Cardiac septum (tissue), 1 donor: ENCODE measurements around the gene RERG. TPM values are rescaled to one million over a fixed set of nuclear protein-coding genes. Genes with fewer than 3 reads are reported as not detected.
A peak's percentile ranks its signal among the peaks of the same experiment; 100 is the strongest.
"Not testable (repeated sequence)": the region's sequence is repeated elsewhere in the genome, so short reads cannot be mapped to it uniquely, and the experiment has no call there.

ENCODE experiments used
- DNase-seq: peaks from one replicate; pipeline ENCODE4 v3.0.0-alpha.2; 2020; ENCODE audit warnings: low spot score
- intact Hi-C: fragments of 100-400 bp; cut with DNase I; formaldehyde crosslinking; loops from one replicate; pipeline ENCODE4 v1.14.0; 2022
- long read RNA-seq: library from polyadenylated mRNA; unstranded; transcript quantifications from one replicate; pipeline ENCODE4 v2.0.0, GENCODE V29; 2021
- total RNA-seq: library from RNA; stranded (reverse); fragmentation: NEBNext Ultra II Directional; extraction: Animal tissue kit (Norgen Biotek cat#: 25700); gene quantifications from one replicate; pipeline ENCODE4 v1.2.1, GENCODE V29; 2021
- donor health status: DM: no; HTN: no; CAD: no.

RERG gene, protein sequence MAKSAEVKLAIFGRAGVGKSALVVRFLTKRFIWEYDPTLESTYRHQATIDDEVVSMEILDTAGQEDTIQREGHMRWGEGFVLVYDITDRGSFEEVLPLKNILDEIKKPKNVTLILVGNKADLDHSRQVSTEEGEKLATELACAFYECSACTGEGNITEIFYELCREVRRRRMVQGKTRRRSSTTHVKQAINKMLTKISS
- total RNA-seq = 3.1 TPM
- long read RNA-seq, partial matches to known transcripts = 0 of 5 reads
- long read RNA-seq, other reads (novel, unspliced or antisense) = 1 of 5 reads

GRCh38 chr12:15220915-15221885, at the start of gene RERG:
RERG (minus strand) TSS chr12:15221417; CDS start chr12:15217489, 3,928 bp downstream.
- peak; percentile 87 for DNase-seq
- intact Hi-C loops = loop anchor here (2.0 kb wide), 2 partner anchors 68 to 218 kb away; no protein-coding TSS in a partner anchor

DNA sequence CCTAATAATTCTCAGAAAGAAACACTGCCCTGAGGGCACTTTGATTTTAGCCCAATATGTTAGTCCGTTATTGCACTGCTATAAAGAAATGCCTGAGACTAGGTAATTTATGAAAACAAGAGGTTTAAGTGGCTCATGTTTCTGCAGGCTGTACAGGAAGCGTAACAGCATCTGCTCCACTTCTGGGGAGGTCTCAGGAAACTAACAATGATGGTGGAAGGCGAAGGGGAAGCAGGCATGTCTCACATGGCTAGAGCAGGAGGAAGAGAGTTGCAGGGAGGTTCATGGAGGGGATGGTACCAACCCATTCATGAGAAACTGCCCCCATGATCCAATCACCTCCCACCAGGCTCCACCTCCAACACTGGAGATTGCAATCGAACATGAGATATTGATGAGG, 49.4 kb upstream of the RERG start:
- intact Hi-C loops = loop anchor here (10.0 kb wide), 2 partner anchors 426 to 584 kb away; partner anchors contain the start of gene ART4
- DNase-seq = no peak

DNA sequence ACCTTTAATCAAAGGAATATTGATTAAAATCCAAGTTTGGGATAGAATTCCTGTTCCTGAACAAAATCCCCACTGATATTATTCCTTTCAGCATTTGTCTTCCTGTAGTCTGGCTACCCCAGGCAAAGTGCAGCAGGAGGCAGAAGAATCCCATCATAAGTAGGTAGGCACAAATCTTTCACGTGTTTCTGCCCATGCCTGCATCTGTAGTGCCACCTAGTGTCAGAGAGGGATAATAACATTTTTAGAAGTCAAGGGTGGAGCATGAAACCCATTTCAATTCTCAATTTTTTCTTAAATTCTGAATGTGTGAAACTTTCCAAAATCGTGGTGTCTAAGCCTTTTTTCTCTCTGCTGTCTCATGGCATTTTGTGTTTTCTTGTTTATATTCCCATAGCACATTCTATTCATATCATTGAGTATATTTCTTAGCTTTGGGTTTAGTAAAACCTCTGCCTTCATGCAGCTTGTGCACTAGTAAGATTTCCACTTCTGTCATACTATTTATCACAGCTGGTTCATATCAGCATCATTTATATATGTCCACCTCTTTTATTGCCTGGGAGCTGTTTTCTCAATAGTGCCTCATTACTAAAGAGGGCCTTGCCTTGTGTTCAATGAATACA, 47.8 kb upstream of the RERG start:
- no peak for DNase-seq
- intact Hi-C loops = loop anchor here (5.0 kb wide), 1 partner anchor 547 kb away; no protein-coding TSS in a partner anchor

GRCh38 chr12:15268309-15268708, 47.1 kb upstream of the RERG start:
- intact Hi-C loops = loop anchor here (5.0 kb wide), 1 partner anchor 546 kb away; no protein-coding TSS in a partner anchor
- no peak for DNase-seq

DNA sequence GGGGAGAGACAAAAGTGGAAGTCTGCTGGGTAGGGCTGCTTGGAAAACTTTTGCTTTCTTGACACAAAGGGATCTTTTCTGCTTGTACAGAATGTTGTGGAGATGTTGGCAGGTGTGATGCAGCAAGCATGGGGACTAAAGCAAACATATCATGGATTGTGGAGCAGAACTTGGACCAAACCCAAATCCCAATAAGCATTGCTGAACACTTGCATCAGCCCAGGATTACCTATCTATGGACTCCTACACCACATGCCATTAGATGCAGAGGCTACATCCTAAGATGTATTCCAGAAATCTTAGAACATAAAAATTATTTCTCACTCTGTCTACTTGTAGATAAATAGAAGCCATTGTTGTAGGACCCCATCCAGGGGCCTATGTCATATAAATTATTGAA, 44.7 kb upstream of the RERG start:
- DNase-seq = no peak
- intact Hi-C loops = loop anchor here (5.0 kb wide), 1 partner anchor 544 kb away; no protein-coding TSS in a partner anchor

- DNase-seq = no peak
- intact Hi-C loops = no loop called here
Observed at GRCh38 chr12:15256761-15257160, 35.5 kb upstream of the RERG start.

- intact Hi-C loops = no loop called here
- DNase-seq = no peak
Observed at GRCh38 chr12:15253990-15254389, 32.8 kb upstream of the RERG start.

DNA sequence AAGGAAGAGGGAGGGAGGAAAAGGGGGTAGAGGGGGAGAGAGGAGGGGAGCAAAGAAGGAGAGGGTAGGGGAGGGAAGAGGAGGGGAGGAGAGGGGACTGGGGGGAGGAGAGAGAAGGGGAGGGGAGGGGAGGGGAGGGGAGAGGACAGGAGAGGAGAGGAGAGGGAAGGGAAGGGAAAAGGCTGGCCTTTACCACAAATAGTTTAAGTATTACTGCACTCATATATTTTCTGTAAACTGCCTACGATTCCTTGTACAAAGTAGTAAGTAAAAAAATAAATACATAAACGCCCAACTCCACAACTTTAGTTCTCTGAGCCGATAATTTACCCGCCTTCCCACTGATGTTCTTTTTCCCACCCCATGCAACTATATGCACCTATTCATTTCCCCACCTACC, 23.7 kb upstream of the RERG start:
- DNase-seq = no peak
- intact Hi-C loops = no loop called here

GRCh38 chr12:15244341-15244740, 23.1 kb upstream of the RERG start:
- intact Hi-C loops = no loop called here

DNA sequence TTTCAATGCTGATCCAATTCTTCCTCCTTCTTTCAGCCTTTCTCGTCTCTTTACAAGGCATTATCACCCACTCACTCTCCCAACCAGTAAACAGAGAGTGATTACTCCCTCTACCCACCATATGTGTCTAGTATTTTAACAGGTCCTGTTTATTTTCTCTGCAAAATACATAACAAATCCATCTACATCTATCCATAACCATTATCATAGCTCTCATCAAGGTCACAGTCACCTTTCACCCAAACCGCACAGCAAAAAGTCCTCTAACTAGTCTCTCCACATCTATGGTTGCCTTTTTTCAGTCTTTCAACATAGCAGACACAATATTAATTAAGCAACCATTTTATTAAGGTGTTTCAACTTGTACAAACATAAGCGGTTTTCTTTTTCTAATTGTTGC, 21.9 kb upstream of the RERG start:
- intact Hi-C loops = no loop called here

More at GRCh38 chr12:15244341-15244740, 23.1 kb upstream of the RERG start:
- no peak for DNase-seq

GRCh38 chr12:15240898-15241297, 19.7 kb upstream of the RERG start:
- intact Hi-C loops = no loop called here
- DNase-seq = no peak

More for the DNA sequence above, 21.9 kb upstream of the RERG start:
- DNase-seq = no peak

- no peak for DNase-seq
- intact Hi-C loops = no loop called here
Observed at GRCh38 chr12:15234508-15234907, 13.3 kb upstream of the RERG start.

DNA sequence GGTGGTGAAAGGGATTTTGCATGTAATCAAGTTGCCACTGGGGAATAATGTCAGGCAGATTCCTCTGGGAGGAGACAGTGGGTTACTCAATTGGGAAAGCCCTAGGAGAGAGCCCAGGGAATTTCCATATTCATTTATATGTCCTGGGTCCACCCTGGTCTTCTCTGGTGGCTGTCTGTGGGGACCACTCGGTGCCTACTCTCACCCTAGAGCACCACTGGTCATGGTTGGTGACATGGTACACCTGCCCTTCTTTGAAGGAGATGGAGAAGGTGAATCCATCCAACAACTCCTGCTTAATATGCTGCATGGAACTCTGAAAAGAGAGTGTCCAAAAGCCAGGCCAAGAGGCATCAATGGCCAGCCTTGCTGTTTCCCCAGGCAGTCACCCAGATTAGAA, 12.8 kb upstream of the RERG start:
- intact Hi-C loops = no loop called here
- DNase-seq = no peak

GRCh38 chr12:15232959-15233358, 11.7 kb upstream of the RERG start:
- no peak for DNase-seq
- intact Hi-C loops = no loop called here

DNA sequence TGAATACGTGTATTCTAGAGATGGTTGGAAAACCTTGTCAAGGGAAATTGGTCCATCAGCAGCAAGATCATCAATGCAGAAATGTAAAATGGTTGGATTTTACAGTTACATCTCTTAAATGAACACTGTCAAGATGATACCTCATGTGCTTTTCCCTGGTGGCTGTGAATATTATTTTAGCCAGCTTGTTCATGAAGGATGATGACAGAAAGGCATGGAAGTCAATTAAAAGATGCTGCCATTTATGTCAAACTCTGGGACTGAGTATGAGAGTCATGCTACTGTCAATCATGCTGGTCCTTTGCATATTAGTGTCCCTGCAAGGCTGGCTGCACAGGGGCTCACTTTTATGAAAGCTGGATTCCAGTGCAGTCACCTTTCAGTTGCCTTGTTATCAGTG, 10.3 kb upstream of the RERG start:
- intact Hi-C loops = no loop called here

DNA sequence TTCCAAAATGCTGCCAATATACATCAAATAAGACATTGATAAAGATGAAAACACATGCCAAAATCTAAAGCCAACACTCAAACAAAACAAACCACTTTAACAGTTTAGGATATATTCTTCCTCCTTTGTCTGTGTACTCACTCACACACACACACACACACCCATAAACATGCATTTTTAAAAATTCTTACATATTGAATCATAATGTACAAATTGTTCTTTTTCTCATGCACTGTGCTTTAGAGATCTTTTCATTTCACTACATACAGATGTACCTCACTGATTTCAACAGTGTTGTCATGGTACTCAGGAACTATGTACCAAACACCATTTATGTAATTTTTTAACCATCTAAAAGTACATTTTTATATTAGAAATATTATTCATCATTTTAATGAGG, 9.5 kb upstream of the RERG start:
- intact Hi-C loops = no loop called here
- no peak for DNase-seq

More for the DNA sequence above, 10.3 kb upstream of the RERG start:
- DNase-seq = no peak

DNA sequence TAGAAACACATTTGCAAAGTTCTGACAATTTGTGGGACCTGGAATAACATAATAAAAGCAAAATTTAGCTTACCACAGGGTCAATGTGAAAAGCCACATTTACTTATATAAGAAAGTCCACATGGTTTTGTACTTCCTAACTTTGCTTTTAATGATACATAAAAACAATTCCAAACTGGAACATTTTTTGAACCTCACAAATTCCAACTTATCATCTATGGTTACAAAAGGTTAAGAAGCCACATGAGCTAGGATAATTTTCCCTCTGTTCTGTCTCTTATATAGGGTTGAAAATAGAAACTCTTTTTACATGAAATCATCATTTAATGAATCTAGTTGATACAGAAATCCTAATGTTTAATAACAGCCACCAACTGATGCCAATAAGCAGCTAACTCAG, 8.9 kb upstream of the RERG start:
- DNase-seq = no peak
- intact Hi-C loops = no loop called here

GRCh38 chr12:15227004-15227679, 5.9 kb upstream of the RERG start:
- no peak for DNase-seq
- intact Hi-C loops = no loop called here

GRCh38 chr12:15225863-15226218, 4.6 kb upstream of the RERG start:
- DNase-seq, intact Hi-C loops: not testable (repeated sequence)
